ENCODE data around the gene ASB7. TPM values are rescaled to one million over a fixed set of nuclear protein-coding genes. Genes with fewer than 3 reads are reported as not detected.

ASB7 gene
- total RNA-seq (ENCODE audit: low replicate concordance) = 14.6 and 14.8 TPM in 2 replicates
- long read RNA-seq, full-length matches to known transcripts = 4 of 17 reads
- long read RNA-seq, partial matches to known transcripts = 1 of 17 reads
- long read RNA-seq, other reads (novel, unspliced or antisense) = 12 of 17 reads

GRCh38 chr15:100602064-100602822, at the start of gene ASB7, which contains the start of gene LINS1:
Gene ASB7 (plus strand): TSS chr15:100602589. CDS start chr15:100612217, 9,628 bp downstream.
Gene LINS1 (minus strand): TSS chr15:100602184. CDS start chr15:100580842, 21,342 bp downstream.
- no peaks in the 10 kb centered on the region for H3K27me3 Mint-ChIP-seq
- DNase-seq (ENCODE audit: extremely low spot score, unreplicated experiment) = peak; percentile 99
- no peak within 1 kb of the TSS for H3K4me3 Mint-ChIP-seq
- H3K27ac Mint-ChIP-seq = peak within 1 kb of the TSS; percentile 89
- no peak for TF ChIP-seq CTCF (conservative IDR thresholded peaks at IDR 0.05)
- H3K9me3 Mint-ChIP-seq = no peaks in the 10 kb centered on the region
- H3K4me1 Mint-ChIP-seq (ENCODE audit: unreplicated experiment) = peaks cover 11% of the 10 kb centered on the region
- peaks cover 7% of the 10 kb centered on the region for H3K36me3 Mint-ChIP-seq

GRCh38 chr15:100553468-100553867, 48.9 kb upstream of the ASB7 start:
- no peak for TF ChIP-seq CTCF (conservative IDR thresholded peaks at IDR 0.05)
- Mint-ChIP-seq H3K27ac (no peak overlapping the region), H3K36me3 (peaks cover 13% of the 10 kb centered on the region), H3K4me1 (ENCODE audit: unreplicated experiment) (no peaks in the 10 kb centered on the region), H3K9me3 (peaks cover 5% of the 10 kb centered on the region), H3K4me3 (no peak overlapping the region), H3K27me3 (no peaks in the 10 kb centered on the region)
- DNase-seq (ENCODE audit: extremely low spot score, unreplicated experiment) = no peak

GRCh38 chr15:100558771-100559254, 43.6 kb upstream of the ASB7 start:
- TF ChIP-seq CTCF (conservative IDR thresholded peaks at IDR 0.05) = no peak
- Mint-ChIP-seq H3K36me3 (peaks cover 9% of the 10 kb centered on the region), H3K9me3 (no peaks in the 10 kb centered on the region)

GRCh38 chr15:100559330-100559729, 43.1 kb upstream of the ASB7 start:
- no peaks in the 10 kb centered on the region for H3K4me1 Mint-ChIP-seq (ENCODE audit: unreplicated experiment)
- H3K36me3 Mint-ChIP-seq = peaks cover 7% of the 10 kb centered on the region
- no peak for DNase-seq (ENCODE audit: extremely low spot score, unreplicated experiment)
- no peaks in the 10 kb centered on the region for H3K27me3 Mint-ChIP-seq
- H3K27ac Mint-ChIP-seq = no peak overlapping the region
- no peak for TF ChIP-seq CTCF (conservative IDR thresholded peaks at IDR 0.05)
- H3K9me3 Mint-ChIP-seq = no peaks in the 10 kb centered on the region
- H3K4me3 Mint-ChIP-seq = no peak overlapping the region

More at GRCh38 chr15:100558771-100559254, 43.6 kb upstream of the ASB7 start:
- Mint-ChIP-seq H3K27me3 (no peaks in the 10 kb centered on the region), H3K4me1 (ENCODE audit: unreplicated experiment) (no peaks in the 10 kb centered on the region), H3K4me3 (no peak overlapping the region), H3K27ac (no peak overlapping the region)
- no peak for DNase-seq (ENCODE audit: extremely low spot score, unreplicated experiment)

GRCh38 chr15:100560323-100560722, 42.1 kb upstream of the ASB7 start:
- no peak overlapping the region for H3K4me3 Mint-ChIP-seq
- H3K27me3 Mint-ChIP-seq = no peaks in the 10 kb centered on the region
- no peak overlapping the region for H3K27ac Mint-ChIP-seq
- no peak for TF ChIP-seq CTCF (conservative IDR thresholded peaks at IDR 0.05)
- H3K9me3 Mint-ChIP-seq = no peaks in the 10 kb centered on the region
- H3K4me1 Mint-ChIP-seq (ENCODE audit: unreplicated experiment) = no peaks in the 10 kb centered on the region
- no peak for DNase-seq (ENCODE audit: extremely low spot score, unreplicated experiment)
- peaks cover 7% of the 10 kb centered on the region for H3K36me3 Mint-ChIP-seq
